22Rv1 (cell line): ENCODE measurements around the gene WDR86.

Experiments
- CTCF ChIP-seq: fragments of 450-650 bp; IDR thresholded peaks from 2 replicates; pipeline ENCODE4 v1.5.1; 2017; ENCODE audit warnings: mild to moderate bottlenecking
- ZFX ChIP-seq: fragments of 450-650 bp; IDR thresholded peaks from 2 replicates; pipeline ENCODE4 v1.6.1; 2017; ENCODE audit warnings: antibody characterized with exemption, borderline replicate concordance

GRCh38 chr7:151413241-151413640 lies 3.4 kb upstream of the WDR86 start:
- TF ChIP-seq CTCF: no peak
- TF ChIP-seq ZFX: no peak
